Activated naive CD8-positive, alpha-beta T cell treated with anti-CD3 and anti-CD28 coated beads, Interleukin-2, amount 10 ng/mL, durations not matched to agents 7 days and 5 days (primary cell): Measurements from ENCODE around the gene TFEB. TPM values are rescaled to one million over a fixed set of nuclear protein-coding genes. Genes with fewer than 3 reads are reported as not detected.

Experiments used
- ATAC-seq: fragments of 150-1000 bp; cut with Tn5 transposase; one replicate; pipeline ENCODE4 v1.10.0; 2021; ENCODE audit warnings: low read depth, moderate library complexity
- POLR2A ChIA-PET: fragments of 350-600 bp; sonication (Branson Sonifier 250); formaldehyde crosslinking; loops from one replicate; lab custom pipeline; 2021; ENCODE audit warnings: antibody characterized with exemption; lab: Charles Lee
- DNase-seq: peaks from one replicate; pipeline ENCODE4 v3.0.0; 2021
- H3K27ac Mint-ChIP-seq: one replicate; pipeline ENCODE4 v1.8.0; 2022; ENCODE audit warnings: mild to moderate bottlenecking, mixed read lengths
- H3K27me3 Mint-ChIP-seq: one replicate; pipeline ENCODE4 v1.8.0; 2022; ENCODE audit warnings: mild to moderate bottlenecking, moderate library complexity, mixed read lengths
- H3K36me3 Mint-ChIP-seq: one replicate; pipeline ENCODE4 v1.8.0; 2021; ENCODE audit warnings: mild to moderate bottlenecking, mixed read lengths
- H3K4me1 Mint-ChIP-seq: one replicate; pipeline ENCODE4 v1.8.0; 2021; ENCODE audit warnings: mixed read lengths
- H3K4me3 Mint-ChIP-seq: one replicate; pipeline ENCODE4 v1.8.0; 2022; ENCODE audit warnings: mild to moderate bottlenecking, moderate library complexity, mixed read lengths
- H3K9me3 Mint-ChIP-seq: one replicate; pipeline ENCODE4 v1.8.0; 2021; ENCODE audit warnings: mixed read lengths
- total RNA-seq, 2 experiments: library from RNA; stranded (reverse); gene quantifications; one replicate each; pipeline ENCODE4 v1.2.3, GENCODE V29; 2021

TFEB gene
- total RNA-seq, 2 experiments from 2014 or later = 17.6 TPM

GRCh38 chr6:41668968-41669367 is 66.4 kb downstream of the TFEB start:
- POLR2A ChIA-PET = no interaction called here
- Mint-ChIP-seq H3K27ac (no peak overlapping the region), H3K4me1 (no peaks in the 10 kb centered on the region), H3K4me3 (no peak overlapping the region), H3K9me3 (no peaks in the 10 kb centered on the region), H3K27me3 (peaks cover 28% of the 10 kb centered on the region), H3K36me3 (no peaks in the 10 kb centered on the region)
- ATAC-seq = no peak
- DNase-seq = no peak

DNA sequence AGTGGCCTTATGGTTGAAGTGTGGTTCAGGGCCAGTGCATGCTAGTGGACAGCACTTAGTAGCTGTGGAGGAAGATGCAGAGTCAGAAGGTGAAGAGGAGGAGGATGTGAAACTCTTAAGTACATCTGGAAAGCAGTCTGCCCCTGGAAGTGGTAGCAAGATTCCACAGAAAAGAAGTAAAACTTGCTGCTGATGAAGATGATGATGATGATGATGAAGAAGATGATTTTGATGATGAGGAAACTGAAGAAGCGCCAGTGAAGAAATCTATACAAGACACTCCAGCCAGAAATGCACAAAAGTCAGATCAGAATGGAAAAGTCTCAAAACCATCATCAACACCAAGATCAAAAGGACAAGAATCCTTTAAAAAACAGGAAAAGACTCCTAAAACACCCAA is 68.2 kb downstream of the TFEB start:
- Mint-ChIP-seq H3K27me3 (peaks cover 32% of the 10 kb centered on the region), H3K4me1 (no peaks in the 10 kb centered on the region), H3K27ac (no peak overlapping the region), H3K9me3 (no peaks in the 10 kb centered on the region), H3K4me3 (no peak overlapping the region), H3K36me3 (no peaks in the 10 kb centered on the region)
- DNase-seq (no peak), ATAC-seq (no peak)
- POLR2A ChIA-PET = no interaction called here

DNA sequence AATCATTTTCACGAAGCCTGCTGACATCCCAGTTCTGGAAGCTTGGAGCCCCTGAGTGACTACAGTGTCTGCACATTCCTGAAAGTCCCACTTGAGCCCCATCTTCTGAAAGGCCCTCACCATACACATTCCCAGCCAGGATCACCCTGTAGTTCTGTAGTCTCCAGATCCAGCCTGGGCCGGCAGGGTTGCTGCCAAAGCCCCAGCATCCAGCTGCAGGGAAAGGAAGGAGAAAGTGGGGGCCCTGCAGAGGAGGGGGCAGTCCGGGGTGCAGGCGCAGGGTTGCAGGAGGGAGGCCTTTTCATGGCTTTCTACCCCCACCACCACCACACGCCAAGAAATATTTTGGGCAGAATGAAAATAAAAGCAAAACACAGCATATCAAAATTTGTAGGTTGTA is 71.1 kb downstream of the TFEB start:
- Mint-ChIP-seq H3K36me3 (no peaks in the 10 kb centered on the region), H3K4me1 (no peaks in the 10 kb centered on the region), H3K27me3 (peaks cover 38% of the 10 kb centered on the region), H3K9me3 (no peaks in the 10 kb centered on the region), H3K27ac (no peak overlapping the region), H3K4me3 (no peak overlapping the region)
- ATAC-seq (no peak), DNase-seq (no peak)
- POLR2A ChIA-PET = no interaction called here

DNA sequence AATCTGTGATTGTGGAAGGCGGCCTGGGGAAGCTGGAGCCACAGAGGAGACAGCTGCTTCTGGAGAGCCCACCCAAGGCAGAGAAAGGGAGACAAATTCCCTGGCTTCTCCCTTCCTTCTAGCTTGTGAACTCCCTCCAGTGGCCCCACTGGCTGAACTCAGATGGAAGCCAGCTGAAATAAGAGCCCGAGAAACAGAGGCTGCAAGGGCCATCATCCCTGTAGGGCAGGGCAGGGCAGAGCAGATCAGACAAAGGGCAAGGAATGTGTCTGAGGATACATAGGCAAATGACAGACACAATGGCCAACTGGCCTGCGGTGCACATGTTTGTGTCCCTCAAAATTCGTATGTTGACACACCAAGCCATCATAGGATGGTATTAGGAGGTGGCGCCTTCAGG is 71.8 kb downstream of the TFEB start:
- H3K36me3 Mint-ChIP-seq = no peaks in the 10 kb centered on the region
- no peak overlapping the region for H3K4me3 Mint-ChIP-seq
- no peak for DNase-seq
- POLR2A ChIA-PET = no interaction called here
- no peaks in the 10 kb centered on the region for H3K4me1 Mint-ChIP-seq
- peaks cover 35% of the 10 kb centered on the region for H3K27me3 Mint-ChIP-seq
- no peak overlapping the region for H3K27ac Mint-ChIP-seq
- H3K9me3 Mint-ChIP-seq = no peaks in the 10 kb centered on the region
- no peak for ATAC-seq

DNA sequence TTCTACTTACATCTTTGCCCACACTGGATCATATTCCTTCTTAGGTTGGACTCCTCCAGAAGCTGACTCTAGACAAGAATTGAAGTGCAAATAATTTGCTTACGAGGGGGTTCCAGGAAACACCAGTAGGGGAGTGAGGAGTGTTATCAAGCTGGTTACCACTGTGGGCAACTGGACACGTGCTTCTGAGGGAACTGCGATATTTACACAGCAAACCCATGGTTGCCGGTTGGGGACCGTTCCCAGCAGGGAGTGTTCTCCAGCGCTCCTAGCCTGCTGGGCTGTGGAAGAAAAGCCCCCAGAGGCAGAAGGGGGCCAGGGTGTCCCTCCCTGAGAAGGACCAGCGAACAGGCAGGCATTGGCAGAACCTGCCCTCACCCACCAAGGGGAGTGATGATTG is 75.5 kb downstream of the TFEB start:
- Mint-ChIP-seq H3K4me1 (peaks cover 3% of the 10 kb centered on the region), H3K36me3 (no peaks in the 10 kb centered on the region), H3K4me3 (no peak overlapping the region), H3K27ac (no peak overlapping the region), H3K9me3 (no peaks in the 10 kb centered on the region), H3K27me3 (peaks cover 33% of the 10 kb centered on the region)
- DNase-seq (no peak), ATAC-seq (no peak)
- POLR2A ChIA-PET = no interaction called here

GRCh38 chr6:41658636-41659035 is 76.8 kb downstream of the TFEB start:
- DNase-seq (no peak), ATAC-seq (no peak)
- POLR2A ChIA-PET = no interaction called here
- Mint-ChIP-seq H3K9me3 (no peaks in the 10 kb centered on the region), H3K36me3 (no peaks in the 10 kb centered on the region), H3K4me3 (no peak overlapping the region), H3K4me1 (peaks cover 3% of the 10 kb centered on the region), H3K27me3 (peaks cover 30% of the 10 kb centered on the region), H3K27ac (no peak overlapping the region)

DNA sequence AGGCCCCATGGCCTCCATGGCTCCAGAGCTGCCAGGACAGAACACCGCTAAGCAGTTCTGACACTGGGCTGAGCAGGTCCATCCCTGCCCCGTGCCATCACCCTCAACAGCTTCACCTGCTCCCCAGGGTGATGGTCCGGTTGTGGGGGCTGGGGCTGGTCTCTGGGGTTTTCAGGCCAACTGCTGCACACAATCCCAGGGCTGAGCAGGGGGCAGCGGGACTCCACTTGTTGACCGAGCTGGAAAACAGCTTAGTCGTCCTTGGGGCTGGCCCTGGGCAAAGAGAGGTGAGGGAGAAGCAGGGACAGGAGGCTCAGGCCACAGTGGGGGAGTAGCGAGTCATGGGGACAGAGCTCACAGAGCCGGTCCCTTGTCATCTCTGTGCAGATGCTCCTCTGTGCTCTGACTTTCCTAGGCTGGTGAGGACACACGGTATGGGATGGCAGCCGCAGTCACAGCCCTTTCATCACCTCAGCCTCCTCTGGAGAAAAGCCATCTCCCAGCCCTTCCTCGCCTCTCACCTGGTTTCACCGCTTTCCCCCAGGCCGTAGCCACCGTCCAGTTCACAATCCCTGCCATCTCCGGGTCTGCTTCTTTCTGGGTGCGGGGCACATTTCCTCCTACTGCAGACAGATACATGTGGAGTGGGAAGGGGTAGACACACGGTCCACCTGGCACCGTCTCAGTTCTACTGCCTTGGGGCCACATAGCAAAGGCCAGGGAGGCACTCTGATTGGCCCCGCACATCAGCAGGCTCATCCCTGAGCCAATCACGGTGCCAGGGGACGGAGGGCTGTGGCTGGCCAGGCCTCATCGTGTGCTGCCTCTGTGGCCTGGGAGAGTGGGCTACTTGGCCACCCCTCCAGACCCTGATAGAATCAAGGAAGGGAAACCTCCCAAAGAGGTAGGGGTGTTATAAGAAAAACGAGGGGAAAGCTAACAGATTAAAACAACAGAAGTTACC is 78.0 kb downstream of the TFEB start:
- H3K27me3 Mint-ChIP-seq = peaks cover 29% of the 10 kb centered on the region

GRCh38 chr6:41656002-41656691 is 79.3 kb downstream of the TFEB start:
- Mint-ChIP-seq H3K4me1 (peaks cover 3% of the 10 kb centered on the region), H3K4me3 (no peak overlapping the region), H3K27ac (no peak overlapping the region), H3K36me3 (no peaks in the 10 kb centered on the region), H3K27me3 (peaks cover 19% of the 10 kb centered on the region), H3K9me3 (no peaks in the 10 kb centered on the region)
- DNase-seq (no peak), ATAC-seq (no peak)
- POLR2A ChIA-PET = no interaction called here

More for the DNA sequence above, 78.0 kb downstream of the TFEB start:
- no peak overlapping the region for H3K4me3 Mint-ChIP-seq
- peaks cover 3% of the 10 kb centered on the region for H3K4me1 Mint-ChIP-seq
- H3K27ac Mint-ChIP-seq = no peak overlapping the region
- DNase-seq = no peak
- ATAC-seq = no peak
- H3K36me3 Mint-ChIP-seq = no peaks in the 10 kb centered on the region
- POLR2A ChIA-PET = no interaction called here
- H3K9me3 Mint-ChIP-seq = no peaks in the 10 kb centered on the region

GRCh38 chr6:41655646-41656001 is 79.8 kb downstream of the TFEB start:
- Mint-ChIP-seq H3K27me3 (peaks cover 16% of the 10 kb centered on the region), H3K4me3 (no peak overlapping the region), H3K9me3 (no peaks in the 10 kb centered on the region), H3K36me3 (no peaks in the 10 kb centered on the region), H3K4me1 (peaks cover 3% of the 10 kb centered on the region), H3K27ac (no peak overlapping the region)
- DNase-seq (no peak), ATAC-seq (no peak)
- POLR2A ChIA-PET = no interaction called here

GRCh38 chr6:41655176-41655575 is 80.2 kb downstream of the TFEB start:
- POLR2A ChIA-PET = no interaction called here
- no peak for DNase-seq
- Mint-ChIP-seq H3K9me3 (no peaks in the 10 kb centered on the region), H3K4me1 (peaks cover 3% of the 10 kb centered on the region), H3K27ac (no peak overlapping the region), H3K27me3 (peaks cover 12% of the 10 kb centered on the region), H3K36me3 (no peaks in the 10 kb centered on the region), H3K4me3 (no peak overlapping the region)
- no peak for ATAC-seq

GRCh38 chr6:41654698-41655151 is 80.7 kb downstream of the TFEB start:
- Mint-ChIP-seq H3K27ac (no peak overlapping the region), H3K36me3 (no peaks in the 10 kb centered on the region)

DNA sequence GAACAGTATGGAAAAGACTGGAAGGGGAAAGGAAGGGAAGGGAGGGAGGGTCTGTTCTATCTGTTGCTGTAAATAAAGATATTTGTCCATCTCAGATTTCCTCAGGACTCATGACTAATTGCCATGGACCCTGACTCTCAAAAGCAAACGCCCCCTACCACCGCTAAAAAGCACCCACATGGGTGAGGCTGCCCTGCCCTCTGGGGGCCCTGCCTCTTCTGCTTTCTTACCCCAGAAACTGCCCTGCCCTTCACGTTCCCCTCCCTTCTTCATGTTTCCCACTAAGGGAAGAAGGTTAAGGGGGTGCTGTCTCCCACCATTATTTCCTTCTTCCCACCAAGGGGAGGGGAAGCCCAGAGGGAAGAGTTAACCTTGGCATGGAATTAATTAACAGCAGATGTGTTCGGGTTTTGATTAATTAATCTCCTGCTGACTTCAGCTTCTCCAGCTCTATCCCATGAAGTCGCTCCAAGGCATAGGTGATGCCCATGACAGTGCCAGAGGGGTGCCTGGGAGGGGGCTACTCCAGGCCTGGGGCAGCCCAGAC is 81.2 kb downstream of the TFEB start:
- no peaks in the 10 kb centered on the region for H3K36me3 Mint-ChIP-seq
- H3K27me3 Mint-ChIP-seq = peaks cover 11% of the 10 kb centered on the region
- no peaks in the 10 kb centered on the region for H3K9me3 Mint-ChIP-seq
- no peak overlapping the region for H3K4me3 Mint-ChIP-seq
- peaks cover 3% of the 10 kb centered on the region for H3K4me1 Mint-ChIP-seq
- no peak overlapping the region for H3K27ac Mint-ChIP-seq
- DNase-seq (no peak), ATAC-seq (no peak)
- POLR2A ChIA-PET = no interaction called here

More at GRCh38 chr6:41654698-41655151, 80.7 kb downstream of the TFEB start:
- no peak for DNase-seq
- POLR2A ChIA-PET = no interaction called here
- Mint-ChIP-seq H3K27me3 (peaks cover 12% of the 10 kb centered on the region), H3K4me1 (peaks cover 3% of the 10 kb centered on the region), H3K9me3 (no peaks in the 10 kb centered on the region), H3K4me3 (no peak overlapping the region)
- no peak for ATAC-seq

DNA sequence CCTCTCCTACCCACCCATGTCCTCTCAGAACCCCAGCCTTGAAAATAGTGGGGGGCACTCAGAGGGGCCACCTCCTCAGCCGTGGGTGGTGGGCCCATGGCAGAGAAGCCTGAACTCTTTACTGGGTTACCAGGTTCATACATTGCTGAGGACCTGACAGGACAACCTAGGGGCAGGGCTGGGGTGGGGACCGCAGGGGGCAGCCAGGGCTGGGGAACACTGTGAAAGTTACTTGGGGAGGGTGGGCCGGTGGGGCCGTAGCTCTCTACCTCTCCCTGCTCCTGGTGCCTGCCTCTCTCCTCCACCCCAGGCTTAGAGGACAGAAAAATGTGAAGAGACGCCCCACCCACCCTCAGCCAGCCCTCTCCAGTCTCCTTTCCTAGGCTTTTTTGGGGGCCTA is 81.7 kb downstream of the TFEB start:
- H3K36me3 Mint-ChIP-seq = no peaks in the 10 kb centered on the region
- DNase-seq (no peak), ATAC-seq (no peak)
- peaks cover 3% of the 10 kb centered on the region for H3K4me1 Mint-ChIP-seq
- H3K9me3 Mint-ChIP-seq = no peaks in the 10 kb centered on the region
- no peak overlapping the region for H3K27ac Mint-ChIP-seq
- H3K27me3 Mint-ChIP-seq = peaks cover 8% of the 10 kb centered on the region
- no peak overlapping the region for H3K4me3 Mint-ChIP-seq
- POLR2A ChIA-PET = no interaction called here
